ENCODE measurements around the gene SPATA1. TPM values are rescaled to one million over a fixed set of nuclear protein-coding genes. Genes with fewer than 3 reads are reported as not detected.

The SPATA1 gene
- total and polyA plus RNA-seq, 4 donors = 0.90 to 2.7 (median 1.9) TPM; not detected in 1

- Histone ChIP-seq H3K4me3 (ENCODE audit: low read length in 2 of 2) (no peak overlapping the region), H3K9me3 (ENCODE audit: control insufficient read depth, low read length) (no peaks in the 10 kb centered on the region), H3K27me3 (ENCODE audit: control insufficient read depth in 1 of 2, insufficient read depth in 2 of 2, low read length in 1 of 2) (no peaks in the 10 kb centered on the region), H3K27ac (ENCODE audit: low read depth in 1 of 2, low read length in 2 of 2) (no peak overlapping the region), H3K4me1 (ENCODE audit: control insufficient read depth in 1 of 2, insufficient read depth in 2 of 2, low read length in 2 of 2) (no peaks in the 10 kb centered on the region), H3K36me3 (ENCODE audit: control insufficient read depth in 1 of 2, insufficient read depth in 2 of 2, low read length in 1 of 2) (no peaks in the 10 kb centered on the region)
- intact Hi-C loops (cut with DNase I) = loop anchor here in 1 of 2 donors (10.0 kb wide), 1 partner anchor 132 kb away; the partner anchor contains the start of gene RPF1
- 86 to 94% methylated on average over 5 of the region's 5 CpGs for WGBS, 2 donors
- no peak for DNase-seq
- no peak for ATAC-seq (ENCODE audit: low FRiP score)
Observed at GRCh38 chr1:84606977-84607376, 100.8 kb downstream of the SPATA1 start.

- intact Hi-C loops (cut with DNase I) = loop anchor here in 1 of 2 donors (5.0 kb wide), 1 partner anchor 469 kb away; the partner anchor contains the start of gene PRKACB
Observed at GRCh38 chr1:84611091-84611490, 104.9 kb downstream of the SPATA1 start.

GRCh38 chr1:84611796-84612195 is 105.6 kb downstream of the SPATA1 start:
- WGBS, 2 donors = 25 to 26% methylated on average over 3 of the region's 3 CpGs
- Histone ChIP-seq H3K36me3 (ENCODE audit: control insufficient read depth in 1 of 2, insufficient read depth in 2 of 2, low read length in 1 of 2) (no peaks in the 10 kb centered on the region), H3K4me3 (ENCODE audit: low read length in 2 of 2) (no peak overlapping the region), H3K9me3 (ENCODE audit: control insufficient read depth, low read length) (peaks cover 2% of the 10 kb centered on the region), H3K27ac (ENCODE audit: low read depth in 1 of 2, low read length in 2 of 2) (no peak overlapping the region), H3K27me3 (ENCODE audit: control insufficient read depth in 1 of 2, insufficient read depth in 2 of 2, low read length in 1 of 2) (no peaks in the 10 kb centered on the region), H3K4me1 (ENCODE audit: control insufficient read depth in 1 of 2, insufficient read depth in 2 of 2, low read length in 2 of 2) (no peaks in the 10 kb centered on the region)
- DNase-seq = no peak
- ATAC-seq (ENCODE audit: low FRiP score) = no peak
- intact Hi-C loops (cut with DNase I) = loop anchor here in 1 of 2 donors (5.0 kb wide), 1 partner anchor 469 kb away; the partner anchor contains the start of gene PRKACB

More at GRCh38 chr1:84611091-84611490, 104.9 kb downstream of the SPATA1 start:
- no peak overlapping the region for H3K4me3 ChIP-seq (ENCODE audit: low read length in 2 of 2)
- DNase-seq (no peak), ATAC-seq (ENCODE audit: low FRiP score) (no peak)
- H3K27ac ChIP-seq (ENCODE audit: low read depth in 1 of 2, low read length in 2 of 2) = no peak overlapping the region
- no peaks in the 10 kb centered on the region for H3K4me1 ChIP-seq (ENCODE audit: control insufficient read depth in 1 of 2, insufficient read depth in 2 of 2, low read length in 2 of 2)
- 0 to 63% methylated on average over 1 of the region's 1 CpG for WGBS, 2 donors
- no peaks in the 10 kb centered on the region for H3K27me3 ChIP-seq (ENCODE audit: control insufficient read depth in 1 of 2, insufficient read depth in 2 of 2, low read length in 1 of 2)
- H3K9me3 ChIP-seq (ENCODE audit: control insufficient read depth, low read length) = peaks cover 2% of the 10 kb centered on the region
- H3K36me3 ChIP-seq (ENCODE audit: control insufficient read depth in 1 of 2, insufficient read depth in 2 of 2, low read length in 1 of 2) = no peaks in the 10 kb centered on the region

- peaks cover 2% of the 10 kb centered on the region for H3K9me3 ChIP-seq (ENCODE audit: control insufficient read depth, low read length)
- H3K4me1 ChIP-seq (ENCODE audit: control insufficient read depth in 1 of 2, insufficient read depth in 2 of 2, low read length in 2 of 2) = no peaks in the 10 kb centered on the region
- H3K4me3 ChIP-seq (ENCODE audit: low read length in 2 of 2) = no peak overlapping the region
- WGBS, 2 donors = 50 to 52% methylated on average over 2 of the region's 2 CpGs
- H3K36me3 ChIP-seq (ENCODE audit: control insufficient read depth in 1 of 2, insufficient read depth in 2 of 2, low read length in 1 of 2) = no peaks in the 10 kb centered on the region
- DNase-seq (no peak), ATAC-seq (ENCODE audit: low FRiP score) (no peak)
- no peaks in the 10 kb centered on the region for H3K27me3 ChIP-seq (ENCODE audit: control insufficient read depth in 1 of 2, insufficient read depth in 2 of 2, low read length in 1 of 2)
- intact Hi-C loops (cut with DNase I) = loop anchor here in 1 of 2 donors (5.0 kb wide), 1 partner anchor 471 kb away; the partner anchor contains the start of gene PRKACB
- H3K27ac ChIP-seq (ENCODE audit: low read depth in 1 of 2, low read length in 2 of 2) = no peak overlapping the region
Observed at GRCh38 chr1:84613026-84613425, 106.8 kb downstream of the SPATA1 start.

GRCh38 chr1:84613887-84614286 is 107.7 kb downstream of the SPATA1 start:
- DNase-seq = no peak
- WGBS, 2 donors = 84 to 89% methylated on average over 2 of the region's 2 CpGs
- H3K4me3 ChIP-seq (ENCODE audit: low read length in 2 of 2) = no peak overlapping the region
- intact Hi-C loops (cut with DNase I) = loop anchor here in 1 of 2 donors (5.0 kb wide), 1 partner anchor 472 kb away; the partner anchor contains the start of gene PRKACB
- ATAC-seq (ENCODE audit: low FRiP score) = no peak
- H3K27me3 ChIP-seq (ENCODE audit: control insufficient read depth in 1 of 2, insufficient read depth in 2 of 2, low read length in 1 of 2) = no peaks in the 10 kb centered on the region
- H3K27ac ChIP-seq (ENCODE audit: low read depth in 1 of 2, low read length in 2 of 2) = no peak overlapping the region
- H3K4me1 ChIP-seq (ENCODE audit: control insufficient read depth in 1 of 2, insufficient read depth in 2 of 2, low read length in 2 of 2) = no peaks in the 10 kb centered on the region
- H3K9me3 ChIP-seq (ENCODE audit: control insufficient read depth, low read length) = peaks cover 2% of the 10 kb centered on the region
- no peaks in the 10 kb centered on the region for H3K36me3 ChIP-seq (ENCODE audit: control insufficient read depth in 1 of 2, insufficient read depth in 2 of 2, low read length in 1 of 2)

GRCh38 chr1:84615790-84616189 is 109.6 kb downstream of the SPATA1 start:
- Histone ChIP-seq H3K9me3 (ENCODE audit: control insufficient read depth, low read length) (peaks cover 2% of the 10 kb centered on the region), H3K4me1 (ENCODE audit: control insufficient read depth in 1 of 2, insufficient read depth in 2 of 2, low read length in 2 of 2) (no peaks in the 10 kb centered on the region), H3K36me3 (ENCODE audit: control insufficient read depth in 1 of 2, insufficient read depth in 2 of 2, low read length in 1 of 2) (no peaks in the 10 kb centered on the region), H3K27ac (ENCODE audit: low read depth in 1 of 2, low read length in 2 of 2) (no peak overlapping the region), H3K27me3 (ENCODE audit: control insufficient read depth in 1 of 2, insufficient read depth in 2 of 2, low read length in 1 of 2) (no peaks in the 10 kb centered on the region), H3K4me3 (ENCODE audit: low read length in 2 of 2) (no peak overlapping the region)
- WGBS, 2 donors = 72 to 93% methylated on average over 1 of the region's 1 CpG
- intact Hi-C loops (cut with DNase I) = no loop called here
- no peak for DNase-seq
- no peak for ATAC-seq (ENCODE audit: low FRiP score)

Other genes with a start within 250 kb of the SPATA1 start
- gene SAMD13, start 204.7 kb upstream of the SPATA1 start, total RNA-seq = 1 to 10 TPM in 1 of 2 donors, under 1 TPM in 1; 0.45 to 1.7 TPM
- 1 to 10 TPM in 1 of 2 donors, under 1 TPM in 1; 0.97 to 3.1 TPM for gene SAMD13, start 204.7 kb upstream of the SPATA1 start, polyA plus RNA-seq
- not detected for gene DNASE2B, start 107.9 kb upstream of the SPATA1 start, total RNA-seq
- gene DNASE2B, start 107.9 kb upstream of the SPATA1 start, polyA plus RNA-seq = 1 to 10 TPM in 1 of 2 donors, not detected in 1; 1.0 TPM
- gene RPF1, start 27.1 kb upstream of the SPATA1 start, total RNA-seq = 10 to 100 TPM; 18.6 to 25.1 TPM
- 10 to 100 TPM; 29.9 to 34.1 TPM for gene RPF1, start 27.1 kb upstream of the SPATA1 start, polyA plus RNA-seq
- 10 to 100 TPM; 56.7 to 64.6 TPM for gene GNG5, start 195 bp downstream of the SPATA1 start, total RNA-seq
- 100 to 1,000 TPM in 1 of 2 donors, 10 to 100 TPM in 1; 98.7 to 156 TPM for gene GNG5, start 195 bp downstream of the SPATA1 start, polyA plus RNA-seq
- 10 to 100 TPM; 24.2 to 27.9 TPM for gene CTBS, start 68.1 kb downstream of the SPATA1 start, total RNA-seq
- 10 to 100 TPM; 25.2 to 25.9 TPM for gene CTBS, start 68.1 kb downstream of the SPATA1 start, polyA plus RNA-seq
- 10 to 100 TPM in 1 of 2 donors, 1 to 10 TPM in 1; 8.2 to 11.9 TPM for gene SSX2IP, start 184.1 kb downstream of the SPATA1 start, total RNA-seq
- gene SSX2IP, start 184.1 kb downstream of the SPATA1 start, polyA plus RNA-seq = 1 to 10 TPM; 2.7 to 8.8 TPM